PC-9 (cell line): ENCODE data around the gene PSMB3. TPM values are rescaled to one million over a fixed set of nuclear protein-coding genes. Genes with fewer than 3 reads are reported as not detected.

Experiments
- BruUV-seq: library from RNA; stranded (reverse); fragments of 400-500 nt; replicated peaks from 2 replicates; lab custom pipeline; 2021; lab: Mats Ljungman, UMichigan
- CTCF ChIA-PET: fragments of 300-600 bp; sonication (Branson Sonifier 250); formaldehyde crosslinking; loops from one replicate; lab custom pipeline; 2022; ENCODE audit warnings: antibody characterized with exemption; lab: Charles Lee
- POLR2A ChIA-PET: fragments of 300-600 bp; sonication (Branson Sonifier 250); formaldehyde crosslinking; loops from one replicate; lab custom pipeline; 2022; ENCODE audit warnings: antibody characterized with exemption; ENCODE audit not compliant: unreplicated experiment; lab: Charles Lee
- DNase-seq, 2 experiments: peaks; one replicate each; pipeline versions ENCODE4 v3.0.0 to v3.0.0-alpha.2; 2015 to 2022; ENCODE audit warnings: mixed read lengths in 1 of 2
- H2AFZ ChIP-seq: fragments of 200-600 bp; sonication (generic); 2 replicates; pipeline ENCODE4 v1.8.1; 2017; ENCODE audit warnings: antibody characterized with exemption
- H3F3A ChIP-seq: fragments of 200-600 bp; sonication (generic); 2 replicates; pipeline ENCODE4 v1.8.1; 2017; ENCODE audit warnings: antibody characterized with exemption, mild to moderate bottlenecking, low read depth; ENCODE audit not compliant: insufficient read depth
- H3K27ac ChIP-seq: fragments of 200-600 bp; sonication (generic); 2 replicates; pipeline ENCODE4 v1.6.1; 2016; ENCODE audit warnings: mixed run types
- H3K27me3 ChIP-seq: fragments of 200-600 bp; sonication (generic); 2 replicates; pipeline ENCODE4 v1.6.1; 2016; ENCODE audit warnings: low read depth, mixed run types; ENCODE audit not compliant: insufficient read depth
- H3K36me3 ChIP-seq: fragments of 200-600 bp; sonication (generic); 2 replicates; pipeline ENCODE4 v1.6.1; 2016; ENCODE audit warnings: low read depth, mixed run types
- H3K4me1 ChIP-seq: fragments of 200-600 bp; sonication (generic); replicated peaks from 2 replicates; pipeline ENCODE4 v1.6.1; 2016; ENCODE audit warnings: mixed run types; ENCODE audit not compliant: insufficient read depth
- H3K4me2 ChIP-seq: fragments of 200-600 bp; sonication (generic); 2 replicates; pipeline ENCODE4 v1.6.1; 2017; ENCODE audit warnings: mixed run types
- H3K4me3 ChIP-seq: fragments of 200-600 bp; sonication (generic); 2 replicates; pipeline ENCODE4 v1.6.1; 2016; ENCODE audit warnings: mixed run types
- H3K79me2 ChIP-seq: fragments of 200-600 bp; sonication (generic); 2 replicates; pipeline ENCODE4 v1.6.1; 2017; ENCODE audit warnings: low read depth, mixed run types
- H3K9me2 ChIP-seq: fragments of 200-600 bp; sonication (generic); 2 replicates; pipeline ENCODE4 v1.8.1; 2017; ENCODE audit warnings: mild to moderate bottlenecking; ENCODE audit not compliant: insufficient read depth
- H3K9me3 ChIP-seq: fragments of 200-600 bp; sonication (generic); 2 replicates; pipeline ENCODE4 v1.8.1; 2016; ENCODE audit warnings: low read depth; ENCODE audit not compliant: insufficient read depth
- H4K20me1 ChIP-seq: fragments of 200-600 bp; sonication (generic); 2 replicates; pipeline ENCODE4 v1.8.1; 2017; ENCODE audit not compliant: insufficient read depth
- EZH2 ChIP-seq: fragments of 200-600 bp; sonication (generic); IDR thresholded peaks from 2 replicates; pipeline ENCODE4 v1.8.0; 2017; ENCODE audit warnings: antibody characterized with exemption, low read depth
- intact Hi-C: fragments of 100-400 bp; cut with micrococcal nuclease; formaldehyde crosslinking; loops from one replicate; pipeline ENCODE4 v1.10.0; 2022; ENCODE audit not compliant: unreplicated experiment
- total RNA-seq: library from RNA; stranded (reverse); gene quantifications from 2 replicates; pipeline ENCODE4 v1.2.3, GENCODE V29; 2021
- TF ChIP-seq, protein P1 (sequence below): fragments of 200-600 bp; sonication (generic); conservative IDR thresholded peaks from 2 replicates; pipeline ENCODE4 v1.6.1; 2017; ENCODE audit warnings: mixed run types, antibody characterized with exemption, mild to moderate bottlenecking, moderate library complexity

The PSMB3 gene
- total RNA-seq, 1 experiment from 2014 or later, result 262 TPM

DNA sequence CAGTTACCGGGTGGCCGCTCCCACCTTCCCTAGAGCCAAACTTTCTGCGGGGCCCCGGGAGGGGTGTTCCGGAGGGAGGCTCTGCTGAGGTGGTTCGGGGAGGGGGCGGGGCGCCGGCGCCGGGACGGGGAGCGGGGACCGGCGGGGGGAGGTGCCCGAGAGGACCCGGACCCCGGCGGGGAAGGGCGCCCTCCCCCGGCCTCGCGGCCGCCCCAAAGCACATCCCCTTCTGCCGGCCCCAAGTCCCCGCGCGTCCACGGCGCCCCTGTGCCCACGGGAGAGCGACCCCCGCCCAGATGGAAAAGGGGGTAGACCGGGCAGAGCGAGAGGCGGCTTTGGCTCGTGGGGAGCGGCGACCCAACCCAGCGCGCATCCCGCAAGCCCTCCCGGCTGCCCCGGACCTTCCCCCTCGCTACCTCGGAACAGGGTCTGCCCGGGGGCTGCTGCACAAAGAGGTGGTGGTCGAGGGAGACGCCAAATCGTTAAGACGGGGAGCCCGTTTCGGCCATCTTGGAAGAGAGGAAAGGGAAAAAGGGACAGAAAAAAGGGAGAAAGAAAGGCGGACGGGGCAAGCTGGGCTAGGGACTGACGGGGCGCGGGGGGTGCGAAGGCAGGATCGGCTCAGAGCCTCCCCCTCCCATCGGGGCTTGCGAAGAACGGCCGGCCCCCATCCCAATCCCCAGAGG is 4.9 kb upstream of the PSMB3 start:
- H4K20me1 ChIP-seq, result peaks cover 31% of the 10 kb centered on the region
- no peaks in the 10 kb centered on the region for H3K9me2 ChIP-seq
- CTCF ChIA-PET, result no interaction called here
- no peak for DNase-seq
- intact Hi-C loops, result loop anchor here (2.0 kb wide), 2 partner anchors 43 to 121 kb away; partner anchors contain the start of gene MLLT6
- H3K4me3 ChIP-seq, result peak overlapping the region; percentile 98
- H3K36me3 ChIP-seq, result no peaks in the 10 kb centered on the region
- peak overlapping the region; percentile 89 for H2AFZ ChIP-seq
- POLR2A ChIA-PET, result no interaction called here
- no peak for TF ChIP-seq EZH2
- TF ChIP-seq, protein P1, sequence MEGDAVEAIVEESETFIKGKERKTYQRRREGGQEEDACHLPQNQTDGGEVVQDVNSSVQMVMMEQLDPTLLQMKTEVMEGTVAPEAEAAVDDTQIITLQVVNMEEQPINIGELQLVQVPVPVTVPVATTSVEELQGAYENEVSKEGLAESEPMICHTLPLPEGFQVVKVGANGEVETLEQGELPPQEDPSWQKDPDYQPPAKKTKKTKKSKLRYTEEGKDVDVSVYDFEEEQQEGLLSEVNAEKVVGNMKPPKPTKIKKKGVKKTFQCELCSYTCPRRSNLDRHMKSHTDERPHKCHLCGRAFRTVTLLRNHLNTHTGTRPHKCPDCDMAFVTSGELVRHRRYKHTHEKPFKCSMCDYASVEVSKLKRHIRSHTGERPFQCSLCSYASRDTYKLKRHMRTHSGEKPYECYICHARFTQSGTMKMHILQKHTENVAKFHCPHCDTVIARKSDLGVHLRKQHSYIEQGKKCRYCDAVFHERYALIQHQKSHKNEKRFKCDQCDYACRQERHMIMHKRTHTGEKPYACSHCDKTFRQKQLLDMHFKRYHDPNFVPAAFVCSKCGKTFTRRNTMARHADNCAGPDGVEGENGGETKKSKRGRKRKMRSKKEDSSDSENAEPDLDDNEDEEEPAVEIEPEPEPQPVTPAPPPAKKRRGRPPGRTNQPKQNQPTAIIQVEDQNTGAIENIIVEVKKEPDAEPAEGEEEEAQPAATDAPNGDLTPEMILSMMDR, result no peak; the same call in 1 of the 2 replicates
- H3K79me2 ChIP-seq, result peaks cover 77% of the 10 kb centered on the region
- peak overlapping the region; percentile 86 for H3K4me2 ChIP-seq
- no TSS peak for BruUV-seq
- H3K27me3 ChIP-seq, result no peaks in the 10 kb centered on the region
- no peaks in the 10 kb centered on the region for H3K9me3 ChIP-seq
- H3K27ac ChIP-seq, result 0 out of 2 replicates have a peak overlapping the region, but pooled peaks have one; percentile 25
- peaks cover 37% of the 10 kb centered on the region for H3F3A ChIP-seq
- H3K4me1 ChIP-seq, result peaks cover 27% of the 10 kb centered on the region

DNA sequence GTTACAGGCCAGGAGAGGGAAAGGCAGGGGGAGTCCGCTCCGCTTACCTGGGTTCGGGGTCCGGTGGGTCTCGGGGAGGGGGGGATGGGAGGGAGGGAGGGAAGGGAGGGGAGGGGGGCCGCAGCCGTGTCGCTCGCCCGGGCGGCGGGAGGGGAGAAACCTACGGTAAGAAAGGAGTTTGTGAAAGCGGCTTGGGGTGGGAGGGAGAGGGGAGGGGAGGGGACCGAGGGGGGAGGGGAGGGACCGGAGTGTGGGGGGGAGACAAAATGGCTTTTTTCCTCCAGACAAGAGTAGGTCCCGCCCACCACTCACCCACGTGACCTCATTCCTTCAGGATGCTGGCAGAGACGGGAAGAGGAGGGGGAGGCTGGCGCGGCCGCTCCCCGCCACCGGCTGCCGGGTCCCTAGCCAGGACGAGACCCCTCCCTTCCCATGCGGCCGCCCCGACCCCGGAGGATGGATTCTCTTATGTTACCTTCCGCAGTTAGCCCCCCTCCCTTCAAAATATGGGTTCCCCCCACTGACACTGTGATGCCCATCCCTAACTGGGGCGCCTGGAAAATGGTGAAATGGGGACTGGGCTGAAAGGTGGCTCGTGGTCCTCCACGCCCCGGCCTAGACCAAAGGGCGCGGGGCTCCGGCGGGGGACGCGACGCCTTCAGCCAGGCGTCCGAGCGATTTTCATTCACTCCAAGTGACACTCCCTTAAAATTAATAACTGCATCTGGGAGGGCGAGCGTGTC is 4.2 kb upstream of the PSMB3 start, which contains the start of gene PCGF2:
TSS of gene PCGF2 (minus strand) at position 188 of the 743 bp plus-strand sequence. CDS start 7,934 bp downstream, outside the sequence.
- peak within 1 kb of the TSS; percentile 89 for H2AFZ ChIP-seq
- CTCF ChIA-PET, result no interaction called here
- H3K79me2 ChIP-seq, result peaks cover 78% of the 10 kb centered on the region
- peaks cover 32% of the 10 kb centered on the region for H3F3A ChIP-seq
- no TSS peak for BruUV-seq
- intact Hi-C loops, result loop anchor here (2.0 kb wide), 2 partner anchors 44 to 120 kb away; partner anchors contain the start of gene MLLT6
- POLR2A ChIA-PET, result no interaction called here
- H3K4me1 ChIP-seq, result peaks cover 27% of the 10 kb centered on the region
- peak within 1 kb of the TSS; percentile 63 for H3K27ac ChIP-seq
- H3K36me3 ChIP-seq, result no peaks in the 10 kb centered on the region
- H3K27me3 ChIP-seq, result no peaks in the 10 kb centered on the region
- peak within 1 kb of the TSS; percentile 98 for H3K4me3 ChIP-seq
- H3K4me2 ChIP-seq, result peak within 1 kb of the TSS; percentile 97
- TF ChIP-seq, protein P1, result no peak
- no peak for TF ChIP-seq EZH2
- H3K9me3 ChIP-seq, result no peaks in the 10 kb centered on the region
- H4K20me1 ChIP-seq, result peaks cover 24% of the 10 kb centered on the region
- peak; percentile 73 to 77 for DNase-seq
- H3K9me2 ChIP-seq, result no peaks in the 10 kb centered on the region

DNA sequence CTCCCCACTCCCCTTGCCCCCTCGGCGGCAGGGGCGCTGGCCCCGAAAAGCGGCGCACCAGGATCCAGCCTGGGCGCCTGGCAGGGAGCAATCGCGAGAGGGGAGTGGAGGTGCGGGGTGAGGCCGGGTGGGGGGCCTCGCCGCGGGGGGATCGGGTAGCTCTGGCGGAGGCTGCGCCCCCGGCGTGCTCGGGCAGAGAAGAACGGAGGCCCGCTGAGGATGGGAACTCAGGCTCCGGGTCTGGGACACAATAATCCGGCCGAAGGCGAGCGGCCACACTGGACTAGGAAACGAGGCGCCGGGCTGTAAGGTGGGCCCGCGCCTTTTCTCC is 3.7 kb upstream of the PSMB3 start:
- Histone ChIP-seq H3K4me2 (peak overlapping the region; percentile 97), H3K9me3 (no peaks in the 10 kb centered on the region), H3K9me2 (no peaks in the 10 kb centered on the region), H3K27me3 (no peaks in the 10 kb centered on the region), H2AFZ (peak overlapping the region; percentile 78), H3K36me3 (no peaks in the 10 kb centered on the region), H4K20me1 (peaks cover 23% of the 10 kb centered on the region), H3K27ac (peak overlapping the region; percentile 63), H3K79me2 (peaks cover 78% of the 10 kb centered on the region), H3K4me3 (peak overlapping the region; percentile 92), H3F3A (peaks cover 28% of the 10 kb centered on the region), H3K4me1 (peaks cover 27% of the 10 kb centered on the region)
- BruUV-seq, result no TSS peak
- intact Hi-C loops, result loop anchor here (2.0 kb wide), 2 partner anchors 44 to 120 kb away; partner anchors contain the start of gene MLLT6
- no peak for DNase-seq
- TF ChIP-seq EZH2, result no peak
- TF ChIP-seq, protein P1, result no peak
- ChIA-PET CTCF (no interaction called here), POLR2A (no interaction called here)
